D341Med (cell line): ENCODE results near the gene MICAL2.

Experiments used
- DNase-seq: peaks from one replicate; pipeline ENCODE4 v3.0.0; 2012; ENCODE audit warnings: low spot score

MICAL2 gene

GRCh38 chr11:12232817-12233601 lies 122.6 kb downstream of the MICAL2 start:
- DNase-seq = no peak

- no peak for DNase-seq
These were observed 123.2 kb downstream of the MICAL2 start for GRCh38 chr11:12233602-12233925.

GRCh38 chr11:12234221-12234620 lies 123.8 kb downstream of the MICAL2 start:
- DNase-seq = no peak

- DNase-seq = no peak
These were observed 124.7 kb downstream of the MICAL2 start for GRCh38 chr11:12235080-12235479.

- no peak for DNase-seq
These were observed 125.2 kb downstream of the MICAL2 start for GRCh38 chr11:12235553-12235946.

- no peak for DNase-seq
These were observed 125.8 kb downstream of the MICAL2 start for GRCh38 chr11:12235947-12236743.

- no peak for DNase-seq
These were observed 126.3 kb downstream of the MICAL2 start for GRCh38 chr11:12236744-12237101.

- no peak for DNase-seq
These were observed 127.0 kb downstream of the MICAL2 start for GRCh38 chr11:12237381-12237784.

GRCh38 chr11:12238420-12238819 lies 128.0 kb downstream of the MICAL2 start:
- no peak for DNase-seq

GRCh38 chr11:12239396-12239795 lies 129.0 kb downstream of the MICAL2 start:
- DNase-seq = no peak

- no peak for DNase-seq
These were observed 129.5 kb downstream of the MICAL2 start for GRCh38 chr11:12239804-12240371.

- DNase-seq = no peak
These were observed 130.3 kb downstream of the MICAL2 start for GRCh38 chr11:12240677-12241076.

GRCh38 chr11:12241401-12241800 lies 131.0 kb downstream of the MICAL2 start:
- DNase-seq = no peak

GRCh38 chr11:12241971-12242672 lies 131.7 kb downstream of the MICAL2 start:
- DNase-seq = no peak

- DNase-seq = no peak
These were observed 132.6 kb downstream of the MICAL2 start for GRCh38 chr11:12242966-12243365.

- no peak for DNase-seq
These were observed 133.1 kb downstream of the MICAL2 start for GRCh38 chr11:12243486-12243885.

GRCh38 chr11:12243911-12244550 lies 133.6 kb downstream of the MICAL2 start:
- DNase-seq = no peak

- no peak for DNase-seq
These were observed 134.7 kb downstream of the MICAL2 start for GRCh38 chr11:12245091-12245490.

GRCh38 chr11:12245549-12246016 lies 135.2 kb downstream of the MICAL2 start:
- no peak for DNase-seq

GRCh38 chr11:12246147-12246546 lies 135.8 kb downstream of the MICAL2 start:
- DNase-seq = no peak

GRCh38 chr11:12246989-12247388 lies 136.6 kb downstream of the MICAL2 start:
- DNase-seq = no peak
